Testis (tissue), 2 donors: ENCODE data around the gene SMAGP.

ENCODE experiments used
- POLR2A ChIP-seq: fragments of 450-650 bp; IDR thresholded peaks from one replicate; pipeline ENCODE4 v1.6.1; 2017; ENCODE audit warnings: antibody characterized with exemption, mild to moderate bottlenecking, moderate library complexity
- TF ChIP-seq, protein P1 (sequence below), 3 experiments: fragments of 450-650 bp in 2 of 3; fragments of 200-600 bp in 1 of 3; sonication (generic) in 1 of 3; IDR thresholded peaks; one replicate each; pipeline ENCODE4 v1.5.1; 2016 to 2019; ENCODE audit warnings: antibody characterized with exemption in 3 of 3, mild to moderate bottlenecking in 2 of 3, moderate library complexity in 1 of 3

- TF ChIP-seq, protein P1, sequence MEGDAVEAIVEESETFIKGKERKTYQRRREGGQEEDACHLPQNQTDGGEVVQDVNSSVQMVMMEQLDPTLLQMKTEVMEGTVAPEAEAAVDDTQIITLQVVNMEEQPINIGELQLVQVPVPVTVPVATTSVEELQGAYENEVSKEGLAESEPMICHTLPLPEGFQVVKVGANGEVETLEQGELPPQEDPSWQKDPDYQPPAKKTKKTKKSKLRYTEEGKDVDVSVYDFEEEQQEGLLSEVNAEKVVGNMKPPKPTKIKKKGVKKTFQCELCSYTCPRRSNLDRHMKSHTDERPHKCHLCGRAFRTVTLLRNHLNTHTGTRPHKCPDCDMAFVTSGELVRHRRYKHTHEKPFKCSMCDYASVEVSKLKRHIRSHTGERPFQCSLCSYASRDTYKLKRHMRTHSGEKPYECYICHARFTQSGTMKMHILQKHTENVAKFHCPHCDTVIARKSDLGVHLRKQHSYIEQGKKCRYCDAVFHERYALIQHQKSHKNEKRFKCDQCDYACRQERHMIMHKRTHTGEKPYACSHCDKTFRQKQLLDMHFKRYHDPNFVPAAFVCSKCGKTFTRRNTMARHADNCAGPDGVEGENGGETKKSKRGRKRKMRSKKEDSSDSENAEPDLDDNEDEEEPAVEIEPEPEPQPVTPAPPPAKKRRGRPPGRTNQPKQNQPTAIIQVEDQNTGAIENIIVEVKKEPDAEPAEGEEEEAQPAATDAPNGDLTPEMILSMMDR (IDR thresholded peaks at IDR 0.05): no peak
- TF ChIP-seq POLR2A: no peak
These were observed 53.6 kb downstream of the SMAGP start for GRCh38 chr12:51216642-51217041.
